Muscle of leg (tissue), 11 donors: ENCODE results near the gene KAT6B. TPM values are rescaled to one million over a fixed set of nuclear protein-coding genes. Genes with fewer than 3 reads are reported as not detected.

ENCODE experiments used
- DNase-seq: peaks from one replicate; pipeline ENCODE4 v3.0.0; 2013
- H3K27ac ChIP-seq: one replicate; pipeline ENCODE4 v1.5.1; 2013; ENCODE audit warnings: mild to moderate bottlenecking, low read length, control low read depth
- H3K27me3 ChIP-seq: one replicate; pipeline ENCODE4 v1.6.1; 2013; ENCODE audit warnings: low read length; ENCODE audit not compliant: control insufficient read depth, insufficient read depth
- H3K36me3 ChIP-seq: one replicate; pipeline ENCODE4 v1.6.1; 2013; ENCODE audit warnings: low read length; ENCODE audit not compliant: control insufficient read depth, insufficient read depth
- H3K4me1 ChIP-seq: one replicate; pipeline ENCODE4 v1.6.1; 2013; ENCODE audit warnings: low read length; ENCODE audit not compliant: control insufficient read depth, insufficient read depth
- H3K4me3 ChIP-seq: one replicate; pipeline ENCODE4 v1.5.1; 2013; ENCODE audit warnings: low read length, control low read depth
- H3K9me3 ChIP-seq: replicated peaks from 2 replicates; pipeline ENCODE4 v1.6.1; 2013; ENCODE audit warnings: low read depth, low read length; ENCODE audit not compliant: control insufficient read depth
- WGBS: methylation state at CpG from one replicate; pipeline ENCODE4 v1.1.5; 2013; ENCODE audit warnings: missing lambda C conversion rate; ENCODE audit not compliant: insufficient coverage; 5-methylcytosine and 5-hydroxymethylcytosine counted together
- polyA plus RNA-seq, 8 donors: library from polyadenylated mRNA; unstranded; fragments of 120-200 nt; gene quantifications; one replicate each; pipeline versions ENCODE4 v1.2.1 to v1.2.3, GENCODE V29; 2013; ENCODE audit warnings: inconsistent platforms in 1 of 8, low replicate concordance in 1 of 8; ENCODE audit not compliant: insufficient read length in 8 of 8, insufficient read depth in 1 of 8
- total RNA-seq: library from RNA; stranded (reverse); fragments of 120-200 nt; gene quantifications from one replicate; pipeline ENCODE4 v1.2.4, GENCODE V29; 2013

Gene KAT6B
- total and polyA plus RNA-seq, 9 donors = 13.5 to 23.1 (median 17.9) TPM

GRCh38 chr10:75070476-75070875 lies 244.1 kb downstream of the KAT6B start:
- Histone ChIP-seq H3K4me3 (no peak overlapping the region), H3K9me3 (no peaks in the 10 kb centered on the region), H3K27ac (peak overlapping the region; percentile 65), H3K4me1 (peaks cover 24% of the 10 kb centered on the region), H3K36me3 (no peaks in the 10 kb centered on the region), H3K27me3 (no peaks in the 10 kb centered on the region)
- DNase-seq = no peak
- WGBS = 79% methylated on average over 10 of the region's 11 CpGs

DNA sequence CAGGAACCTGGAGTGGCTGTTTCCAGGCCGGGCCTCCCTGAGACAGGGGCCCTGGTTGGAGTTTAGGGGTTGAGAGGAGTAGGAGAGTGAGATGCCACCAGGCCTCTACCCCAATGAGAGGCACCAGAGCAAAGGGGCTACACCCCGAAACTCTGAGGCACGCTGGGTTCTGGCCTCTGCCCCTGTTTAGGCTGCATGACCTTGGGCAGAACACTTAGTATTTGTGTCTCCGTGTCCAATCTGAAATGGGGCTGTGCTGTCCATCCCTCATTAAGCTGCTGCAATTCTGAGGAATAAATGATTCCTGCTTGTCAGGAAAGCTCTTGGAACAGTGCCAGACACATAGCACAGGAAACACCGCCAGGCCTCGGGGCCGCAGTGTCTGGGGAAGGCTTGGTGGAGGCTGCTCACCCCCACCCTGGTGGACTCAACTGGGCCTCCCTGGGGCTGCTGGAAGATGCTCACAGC lies 244.6 kb downstream of the KAT6B start:
- WGBS = 55% methylated on average over 6 of the region's 7 CpGs
- Histone ChIP-seq H3K27ac (peak overlapping the region; percentile 65), H3K4me1 (peaks cover 24% of the 10 kb centered on the region), H3K36me3 (no peaks in the 10 kb centered on the region), H3K27me3 (no peaks in the 10 kb centered on the region), H3K9me3 (no peaks in the 10 kb centered on the region), H3K4me3 (no peak overlapping the region)
- DNase-seq = peak; percentile 51

DNA sequence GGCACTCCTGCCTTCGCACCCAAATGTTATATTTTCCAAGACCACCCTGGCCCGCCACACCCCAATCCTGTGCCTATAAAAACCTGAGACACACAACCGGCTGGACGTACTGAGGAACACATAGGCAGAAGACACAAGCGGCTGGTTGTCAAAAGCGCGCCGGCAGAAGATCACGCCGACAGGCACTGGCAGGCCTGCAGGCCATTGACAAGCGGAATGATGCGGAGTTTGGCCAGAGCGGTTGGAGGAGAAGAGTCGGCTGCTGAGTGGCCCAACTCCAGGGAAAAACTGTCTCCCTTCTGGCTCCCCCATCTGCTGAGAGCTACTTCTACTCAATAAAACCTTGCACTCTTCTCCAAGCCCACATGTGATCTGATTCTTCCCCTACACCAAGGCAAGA lies 245.4 kb downstream of the KAT6B start:
- no peak overlapping the region for H3K4me3 ChIP-seq
- 98% methylated on average over 13 of the region's 14 CpGs for WGBS
- H3K4me1 ChIP-seq = peaks cover 24% of the 10 kb centered on the region
- no peak overlapping the region for H3K27ac ChIP-seq
- DNase-seq = no peak
- no peaks in the 10 kb centered on the region for H3K9me3 ChIP-seq
- H3K27me3 ChIP-seq = no peaks in the 10 kb centered on the region
- no peaks in the 10 kb centered on the region for H3K36me3 ChIP-seq

- no peaks in the 10 kb centered on the region for H3K36me3 ChIP-seq
- DNase-seq = no peak
- 90% methylated on average over 14 of the region's 14 CpGs for WGBS
- peak overlapping the region; percentile 48 for H3K27ac ChIP-seq
- H3K27me3 ChIP-seq = no peaks in the 10 kb centered on the region
- H3K9me3 ChIP-seq = no peaks in the 10 kb centered on the region
- H3K4me1 ChIP-seq = peaks cover 24% of the 10 kb centered on the region
- peak overlapping the region; percentile 13 for H3K4me3 ChIP-seq
These were observed 246.3 kb downstream of the KAT6B start for GRCh38 chr10:75072727-75073126.

DNA sequence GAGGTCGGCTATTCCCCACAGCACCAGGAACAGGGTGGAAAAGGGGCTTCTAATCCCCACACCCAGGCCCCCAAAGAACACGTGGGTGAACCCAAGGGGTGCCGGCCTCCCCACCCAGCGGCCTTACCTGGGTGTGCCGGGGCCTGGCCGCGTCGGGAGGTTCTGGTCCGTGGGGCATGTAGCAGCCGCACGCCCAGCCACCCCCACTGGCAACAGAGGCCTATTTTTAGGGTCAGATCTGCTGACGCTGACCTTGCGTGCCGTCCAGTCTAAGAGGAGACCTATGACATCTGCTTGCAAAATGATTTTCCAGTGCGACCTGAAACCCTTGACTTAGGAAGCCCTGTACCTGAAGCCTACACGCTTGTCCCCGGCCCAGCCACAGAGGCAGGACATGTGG lies 247.0 kb downstream of the KAT6B start:
- Histone ChIP-seq H3K9me3 (no peaks in the 10 kb centered on the region), H3K27me3 (no peaks in the 10 kb centered on the region), H3K4me3 (peak overlapping the region; percentile 13), H3K36me3 (no peaks in the 10 kb centered on the region), H3K27ac (peak overlapping the region; percentile 48), H3K4me1 (peaks cover 24% of the 10 kb centered on the region)
- DNase-seq = no peak
- WGBS = 95% methylated on average over 17 of the region's 17 CpGs

GRCh38 chr10:75074711-75075445 lies 248.5 kb downstream of the KAT6B start:
- WGBS = no CpG with 5 or more reads among the region's 2 CpGs
- Histone ChIP-seq H3K4me1 (peaks cover 26% of the 10 kb centered on the region), H3K27me3 (no peaks in the 10 kb centered on the region), H3K27ac (no peak overlapping the region), H3K36me3 (no peaks in the 10 kb centered on the region), H3K9me3 (no peaks in the 10 kb centered on the region), H3K4me3 (no peak overlapping the region)
- DNase-seq = no peak

- H3K27ac ChIP-seq = no peak overlapping the region
- H3K4me3 ChIP-seq = no peak overlapping the region
- peaks cover under 1% of the 10 kb centered on the region for H3K9me3 ChIP-seq
- H3K36me3 ChIP-seq = no peaks in the 10 kb centered on the region
- peaks cover 13% of the 10 kb centered on the region for H3K4me1 ChIP-seq
- no peak for DNase-seq
- 77% methylated on average over 5 of the region's 6 CpGs for WGBS
- H3K27me3 ChIP-seq = no peaks in the 10 kb centered on the region
These were observed 249.9 kb downstream of the KAT6B start for GRCh38 chr10:75076348-75076747.

GRCh38 chr10:75079436-75080083 lies 253.2 kb downstream of the KAT6B start:
- Histone ChIP-seq H3K9me3 (peaks cover 4% of the 10 kb centered on the region), H3K27ac (no peak overlapping the region), H3K27me3 (no peaks in the 10 kb centered on the region), H3K4me1 (peaks cover 2% of the 10 kb centered on the region), H3K36me3 (no peaks in the 10 kb centered on the region), H3K4me3 (no peak overlapping the region)
- WGBS = 42% methylated on average over 4 of the region's 9 CpGs
- no peak for DNase-seq

GRCh38 chr10:75080554-75080953 lies 254.2 kb downstream of the KAT6B start:
- Histone ChIP-seq H3K36me3 (no peaks in the 10 kb centered on the region), H3K9me3 (peaks cover 4% of the 10 kb centered on the region), H3K27ac (no peak overlapping the region), H3K4me3 (no peak overlapping the region), H3K27me3 (no peaks in the 10 kb centered on the region), H3K4me1 (peaks cover 2% of the 10 kb centered on the region)
- no peak for DNase-seq
- 91% methylated on average over 4 of the region's 4 CpGs for WGBS

DNA sequence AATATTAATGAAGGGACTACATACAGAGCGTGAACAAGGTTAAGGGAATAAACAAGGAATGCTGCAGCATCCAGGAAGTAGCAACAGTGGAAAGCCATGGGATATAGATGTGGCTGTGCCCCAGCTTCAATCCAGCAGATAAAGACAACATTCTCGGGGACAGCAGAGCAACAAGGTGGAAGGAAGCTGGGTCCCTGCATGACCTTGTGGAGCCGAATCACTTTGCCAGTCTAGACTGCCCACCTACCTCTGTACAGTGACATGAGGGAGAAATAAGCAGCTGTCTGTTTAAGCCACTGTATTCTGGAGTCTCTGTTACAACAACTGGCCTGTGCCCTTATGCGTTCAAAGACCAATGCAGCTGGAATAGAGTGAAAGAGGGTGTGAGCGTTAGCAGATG lies 255.0 kb downstream of the KAT6B start:
- 100% methylated on average over 2 of the region's 5 CpGs for WGBS

More for the DNA sequence above, 255.0 kb downstream of the KAT6B start:
- no peak for DNase-seq
- Histone ChIP-seq H3K27me3 (no peaks in the 10 kb centered on the region), H3K9me3 (peaks cover 4% of the 10 kb centered on the region), H3K36me3 (no peaks in the 10 kb centered on the region), H3K4me1 (peaks cover 2% of the 10 kb centered on the region), H3K27ac (no peak overlapping the region), H3K4me3 (no peak overlapping the region)
